ENCODE measurements around the gene SH3TC1.
A peak's percentile ranks its signal among the peaks of the same experiment; 100 is the strongest.

Gene SH3TC1

DNA sequence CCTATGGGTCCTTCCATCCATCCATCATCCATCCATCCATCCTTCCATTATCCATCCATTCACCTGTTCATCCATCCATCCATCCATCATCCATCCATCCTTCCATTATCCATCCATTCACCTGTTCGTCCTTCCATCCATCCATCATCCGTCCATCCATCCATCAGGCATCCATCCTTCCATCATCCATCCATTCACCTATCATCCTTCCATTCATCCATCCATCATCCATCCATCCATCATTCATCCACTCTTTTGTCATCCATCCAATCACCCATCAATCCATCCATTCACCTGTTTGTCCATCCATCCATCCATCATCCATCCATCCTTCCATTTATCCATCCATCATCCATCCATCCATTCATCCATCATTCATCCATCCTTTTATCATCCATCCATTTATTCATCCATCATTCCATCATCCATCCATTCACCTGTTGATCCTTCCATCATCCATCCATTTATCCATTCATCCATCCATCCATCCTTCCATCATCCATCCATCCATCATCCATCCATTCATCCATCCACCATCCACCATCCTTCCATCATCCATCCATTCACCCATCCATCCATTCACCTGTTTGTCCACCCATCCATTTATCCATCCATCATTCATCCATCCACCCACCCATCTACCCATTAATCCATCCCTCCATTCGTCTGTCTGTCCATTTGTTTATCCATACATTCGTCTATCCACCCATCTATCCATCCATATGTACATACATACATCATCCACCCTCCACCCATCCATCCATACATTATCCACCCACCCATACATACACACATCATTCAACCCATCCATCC is 34.8 kb downstream of the SH3TC1 start:
- no peak for DNase-seq

- no peak for DNase-seq
Measured at GRCh38 chr4:8234715-8235114, 35.6 kb downstream of the SH3TC1 start.

- DNase-seq = no peak
Measured at GRCh38 chr4:8235224-8235623, 36.1 kb downstream of the SH3TC1 start.

DNA sequence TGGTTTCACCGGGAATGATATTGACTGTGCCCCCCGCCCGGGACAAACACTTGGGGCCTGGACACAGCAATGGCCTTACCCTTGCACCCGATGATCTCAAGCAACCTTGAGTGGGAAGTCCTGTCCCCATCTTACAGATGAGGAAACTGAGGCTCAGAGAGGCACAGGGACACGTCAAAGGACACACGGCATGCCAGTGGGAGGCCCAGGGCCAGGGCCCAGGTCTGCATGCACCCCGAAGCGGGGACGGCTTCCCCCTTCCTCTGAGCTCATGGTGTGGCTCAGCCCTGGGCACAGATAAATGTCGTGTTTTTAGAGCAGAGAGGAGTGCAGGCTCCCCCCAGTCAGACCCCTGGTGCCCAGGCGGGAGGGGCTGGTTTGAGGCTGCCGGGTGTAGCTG is 36.6 kb downstream of the SH3TC1 start:
- no peak for DNase-seq

GRCh38 chr4:8236106-8236919 is 37.2 kb downstream of the SH3TC1 start:
- DNase-seq = no peak

GRCh38 chr4:8236920-8237195 is 37.8 kb downstream of the SH3TC1 start:
- DNase-seq = no peak

DNA sequence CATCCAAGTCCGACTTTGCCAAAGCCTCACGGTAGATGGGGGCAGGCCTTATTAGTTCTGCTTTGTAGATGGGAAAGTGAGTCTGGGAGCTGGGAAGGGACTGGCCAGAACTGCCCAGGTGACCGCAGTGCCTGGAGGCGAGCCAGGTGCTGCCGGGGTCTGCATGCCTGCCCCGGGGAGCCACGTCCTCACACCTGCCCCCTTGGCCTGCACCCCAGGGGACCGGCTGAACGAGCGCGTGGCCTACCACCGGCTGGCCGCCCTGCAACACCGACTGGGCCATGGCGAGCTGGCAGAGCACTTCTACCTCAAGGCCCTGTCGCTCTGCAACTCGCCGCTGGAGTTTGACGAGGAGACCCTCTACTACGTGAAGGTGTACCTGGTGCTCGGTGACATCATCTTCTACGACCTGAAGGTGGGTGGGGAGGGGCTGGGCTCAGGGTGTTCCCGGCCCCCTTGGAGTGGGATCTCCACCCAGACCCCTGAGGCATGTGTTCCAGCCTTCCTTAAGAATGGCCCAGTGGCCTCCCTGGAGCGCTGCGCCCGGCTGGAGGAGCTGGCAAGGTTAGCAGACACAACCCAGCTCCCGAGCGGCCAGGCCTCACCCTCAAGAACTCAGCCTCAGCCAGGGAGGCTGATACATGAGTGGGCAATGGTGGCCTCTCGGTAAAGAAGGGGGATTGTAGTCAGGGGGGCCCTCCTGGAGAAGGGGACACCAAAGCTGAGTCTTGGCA is 38.3 kb downstream of the SH3TC1 start:
- no peak for DNase-seq

DNA sequence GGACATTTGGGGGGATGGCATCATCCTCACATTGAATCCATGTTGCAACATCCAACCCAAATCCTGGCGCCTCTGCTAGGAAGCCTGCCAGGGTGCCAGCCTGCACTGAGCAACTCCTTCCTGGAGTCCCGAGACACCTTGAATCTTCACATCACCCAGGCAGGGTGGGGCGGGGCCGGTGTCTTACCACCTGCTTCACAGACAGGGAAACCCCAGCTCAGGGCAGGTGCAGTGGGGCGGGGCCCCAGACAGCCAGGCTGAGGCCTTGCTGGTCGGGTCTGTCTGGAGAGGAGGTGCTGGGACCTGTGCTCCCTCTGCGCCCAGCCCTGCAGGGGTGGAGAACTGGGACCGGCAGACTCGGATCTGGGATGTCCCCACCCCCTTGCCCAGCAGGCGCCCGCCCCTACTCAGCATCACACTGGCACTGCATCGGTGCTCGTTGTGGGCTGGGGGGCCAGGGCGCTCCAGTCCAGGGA is 39.0 kb downstream of the SH3TC1 start:
- no peak for DNase-seq

GRCh38 chr4:8238515-8239053 is 39.5 kb downstream of the SH3TC1 start:
- DNase-seq = no peak

- no peak for DNase-seq
Measured at GRCh38 chr4:8239226-8239625, 40.1 kb downstream of the SH3TC1 start.

- DNase-seq = no peak
Measured at GRCh38 chr4:8239661-8240060, 40.6 kb downstream of the SH3TC1 start.

DNA sequence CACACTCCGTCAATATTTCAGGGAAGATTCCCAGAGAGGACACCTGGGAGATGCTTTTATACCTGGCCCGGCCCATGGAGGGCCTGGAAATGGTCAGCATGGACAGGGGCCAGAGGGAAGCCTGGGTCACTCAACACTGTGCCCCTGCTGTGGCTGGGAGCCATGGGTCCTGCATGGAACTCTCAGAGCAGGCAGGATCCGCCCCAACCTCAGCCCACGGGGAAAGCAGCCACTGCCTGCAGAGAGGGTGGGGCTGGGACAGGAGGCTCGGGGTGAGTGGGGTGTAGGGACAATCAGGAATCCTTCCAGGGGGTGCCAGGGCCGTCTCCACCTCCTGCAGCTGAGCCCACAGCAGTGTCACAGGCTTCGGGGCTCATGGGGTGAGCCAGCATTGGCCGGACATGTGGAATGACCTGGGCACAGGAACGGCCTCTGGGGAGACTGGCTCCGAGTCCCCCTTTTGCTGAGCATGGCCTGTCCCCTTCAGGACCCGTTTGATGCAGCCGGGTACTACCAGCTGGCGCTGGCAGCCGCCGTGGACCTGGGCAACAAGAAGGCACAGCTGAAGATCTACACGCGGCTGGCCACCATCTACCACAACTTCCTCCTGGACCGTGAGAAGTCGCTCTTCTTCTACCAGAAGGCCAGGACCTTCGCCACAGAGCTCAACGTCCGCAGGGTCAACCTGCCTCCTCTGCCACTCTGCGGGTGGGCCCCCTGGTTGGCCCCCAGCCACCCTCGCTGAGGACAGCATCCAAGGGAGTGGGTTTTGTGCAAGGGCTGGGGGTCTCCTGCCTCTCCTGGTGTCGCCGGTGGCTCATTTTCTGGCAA is 41.3 kb downstream of the SH3TC1 start:
- no peak for DNase-seq

- no peak for DNase-seq
Measured at GRCh38 chr4:8241211-8241779, 42.2 kb downstream of the SH3TC1 start.

- peak; percentile 100 for DNase-seq
Measured at GRCh38 chr4:8241895-8242696, 43.0 kb downstream of the SH3TC1 start.

- no peak for DNase-seq
Measured at GRCh38 chr4:8242782-8243560, 43.9 kb downstream of the SH3TC1 start.

DNA sequence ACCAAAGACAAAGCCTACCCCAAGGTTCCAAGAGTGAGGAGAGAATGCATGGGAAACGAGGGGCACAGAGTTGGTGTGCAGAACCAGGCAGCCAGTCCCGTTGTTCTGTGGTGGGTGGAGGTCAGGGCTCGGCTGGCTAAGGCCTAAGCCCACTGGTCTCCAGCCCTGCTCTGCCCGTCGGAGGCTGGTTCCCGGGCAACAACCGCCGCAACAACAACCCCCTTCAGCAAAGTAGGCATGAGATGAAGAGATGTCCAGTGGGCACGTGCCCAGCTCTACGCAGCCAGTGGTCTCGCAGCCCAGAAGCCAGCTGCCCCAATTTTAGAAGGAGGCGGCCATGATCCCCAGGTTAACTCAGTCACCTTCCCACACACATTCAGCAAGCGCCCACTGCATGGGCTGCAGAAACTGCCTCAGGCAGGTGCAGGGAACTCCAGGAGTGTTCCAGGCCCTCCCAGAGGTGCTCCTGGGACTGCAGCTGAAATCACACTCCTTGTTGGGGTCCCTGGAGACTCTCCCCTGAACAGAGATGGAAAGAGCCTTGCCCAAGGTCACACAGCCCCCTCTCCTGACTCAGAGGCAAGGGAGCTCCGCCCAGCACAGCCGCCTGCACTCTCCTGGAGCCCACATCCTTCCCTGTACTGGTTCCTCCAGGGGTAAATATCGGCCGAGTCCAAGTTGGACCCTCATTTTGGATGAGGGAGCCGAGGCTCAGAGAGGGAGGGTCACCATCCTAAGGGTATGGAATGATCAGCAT is 45.1 kb downstream of the SH3TC1 start:
- no peak for DNase-seq

DNA sequence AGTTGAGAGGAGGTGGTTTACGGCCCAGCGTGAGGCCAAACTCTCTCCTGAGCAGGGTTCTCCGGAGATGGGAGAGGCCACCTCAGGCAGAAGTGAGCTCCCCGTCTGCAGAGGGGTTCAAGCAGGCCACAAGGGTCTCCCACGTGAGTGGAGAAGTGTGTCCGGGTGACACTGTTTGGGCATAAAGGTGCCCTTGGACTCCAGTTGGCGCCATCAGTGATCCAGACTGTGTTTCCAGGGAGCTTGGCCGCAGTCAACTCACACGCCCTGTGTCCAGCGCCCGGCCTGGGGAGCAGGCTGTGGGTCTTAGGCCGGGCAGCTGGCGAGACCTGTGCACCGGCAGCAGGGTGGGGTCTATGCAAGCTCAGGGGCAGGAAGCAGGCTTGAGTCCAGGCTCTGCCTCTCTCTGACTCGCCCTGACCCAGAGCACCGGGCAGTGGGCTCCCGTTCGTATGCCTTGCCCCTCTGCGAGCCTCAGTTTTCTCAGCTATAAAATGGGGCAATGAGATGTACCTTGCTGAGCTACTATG is 45.9 kb downstream of the SH3TC1 start:
- no peak for DNase-seq

DNA sequence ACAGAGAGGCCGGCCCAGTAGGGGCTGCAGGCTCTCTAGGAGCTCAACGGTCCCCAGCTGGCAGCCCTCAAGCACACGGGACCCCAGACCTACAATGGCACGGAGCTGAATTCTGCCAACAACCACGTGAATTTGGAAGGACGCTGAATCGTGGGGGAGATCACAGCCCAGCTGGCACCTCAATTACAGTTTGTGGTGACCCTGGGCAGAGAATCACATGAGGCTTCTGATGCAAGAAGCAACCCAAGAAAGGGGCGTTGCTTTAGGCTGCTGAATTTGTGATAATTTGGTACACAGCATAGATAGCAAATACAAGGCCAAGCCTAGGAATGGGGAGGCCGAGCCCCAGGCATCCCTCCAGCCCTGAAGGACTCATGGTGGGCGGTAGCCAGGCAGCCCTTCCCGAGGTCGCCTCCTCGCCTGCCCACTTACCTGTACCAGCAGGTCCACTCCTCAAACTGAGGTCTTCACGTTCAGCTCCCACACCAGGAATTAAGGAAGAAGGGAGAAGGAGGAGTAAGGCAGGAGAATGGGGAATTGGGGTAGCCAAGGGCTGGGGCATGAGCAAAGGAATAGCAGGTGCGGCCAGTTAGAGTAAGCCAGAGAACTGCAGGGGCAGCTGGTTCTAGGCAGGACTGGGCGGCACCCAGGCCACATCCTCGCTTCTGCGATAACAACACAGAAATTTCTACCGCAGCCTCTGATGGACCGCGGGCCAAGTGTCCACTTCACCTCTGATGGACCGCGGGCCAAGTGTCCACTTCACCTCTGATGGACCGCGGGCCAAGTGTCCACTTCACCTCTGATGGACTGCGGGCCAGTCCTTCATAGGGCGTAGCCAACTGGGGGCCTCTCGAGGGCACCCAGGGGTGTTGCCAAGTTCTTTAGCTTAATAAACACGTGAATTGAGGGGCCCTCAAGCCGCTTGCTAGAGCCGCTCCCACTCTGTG is 47.1 kb downstream of the SH3TC1 start:
- no peak for DNase-seq
